ENCODE data around the gene SOX6.

DNA sequence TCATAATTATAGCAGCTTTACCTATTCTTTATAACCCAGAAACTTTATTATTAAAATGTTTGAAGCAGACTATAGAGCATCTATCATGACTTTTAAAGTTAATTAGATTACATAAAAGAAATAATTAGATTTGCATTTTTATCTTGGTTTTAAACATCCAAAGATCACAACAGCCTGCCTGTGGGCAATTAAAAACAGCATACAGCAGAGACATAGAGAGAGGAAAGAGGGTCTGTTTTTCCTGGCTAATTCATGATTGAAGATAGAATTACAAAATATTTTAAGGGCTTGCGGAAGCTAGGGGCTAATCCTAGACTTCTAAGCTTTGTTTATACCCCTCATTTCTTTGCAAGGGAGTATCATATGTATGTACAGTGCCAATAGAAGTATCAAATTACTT lies 178.1 kb downstream of the SOX6 start:
- TF ChIP-seq POLR2AphosphoS5 (IDR thresholded peaks at IDR 0.05; ENCODE audit: insufficient read depth in 1 of 2, low read depth in 1 of 2) (no peak), CTCF (IDR thresholded peaks at IDR 0.05) (no peak)

All from vagina (tissue), 2 donors.